Ishikawa (cell line): ENCODE results near the gene ASNSD1.

ENCODE experiments used
- CEBPB ChIP-seq: IDR thresholded peaks from 2 replicates; pipeline ENCODE4 v1.6.1; 2012
- CREB1 ChIP-seq: IDR thresholded peaks from 2 replicates; pipeline ENCODE4 v1.6.1; 2012; ENCODE audit warnings: low read depth
- EGR1 ChIP-seq: IDR thresholded peaks from 2 replicates; pipeline ENCODE4 v1.6.1; 2012
- EP300 ChIP-seq: IDR thresholded peaks from 2 replicates; pipeline ENCODE4 v1.6.1; 2012; ENCODE audit warnings: borderline replicate concordance
- FOXM1 ChIP-seq: IDR thresholded peaks from 2 replicates; pipeline ENCODE4 v1.6.1; 2012; ENCODE audit warnings: low read depth, borderline replicate concordance
- NFIC ChIP-seq: IDR thresholded peaks from 2 replicates; pipeline ENCODE4 v1.6.1; 2012
- RAD21 ChIP-seq: IDR thresholded peaks from 2 replicates; pipeline ENCODE4 v1.6.1; 2012; ENCODE audit warnings: low read depth
- TAF1 ChIP-seq: IDR thresholded peaks from 2 replicates; pipeline ENCODE4 v1.6.1; 2012; ENCODE audit warnings: low read depth, mild to moderate bottlenecking
- TCF12 ChIP-seq: IDR thresholded peaks from 2 replicates; pipeline ENCODE4 v1.6.1; 2012; ENCODE audit warnings: low read depth
- TEAD4 ChIP-seq: IDR thresholded peaks from 2 replicates; pipeline ENCODE4 v1.6.1; 2012
- YY1 ChIP-seq: IDR thresholded peaks from 2 replicates; pipeline ENCODE4 v1.6.1; 2012; ENCODE audit warnings: low read depth
- ZBTB7A ChIP-seq: IDR thresholded peaks from 2 replicates; pipeline ENCODE4 v1.6.1; 2012; ENCODE audit warnings: low read depth
- TF ChIP-seq, protein P1 (sequence below): IDR thresholded peaks from 2 replicates; pipeline ENCODE4 v1.6.1; 2012; ENCODE audit warnings: low read depth, mild to moderate bottlenecking
- TF ChIP-seq, protein P2 (sequence below): IDR thresholded peaks from 2 replicates; pipeline ENCODE4 v1.6.1; 2012
- TF ChIP-seq, protein P3 (sequence below): IDR thresholded peaks from 2 replicates; pipeline ENCODE4 v1.6.1; 2012

Gene ASNSD1

DNA sequence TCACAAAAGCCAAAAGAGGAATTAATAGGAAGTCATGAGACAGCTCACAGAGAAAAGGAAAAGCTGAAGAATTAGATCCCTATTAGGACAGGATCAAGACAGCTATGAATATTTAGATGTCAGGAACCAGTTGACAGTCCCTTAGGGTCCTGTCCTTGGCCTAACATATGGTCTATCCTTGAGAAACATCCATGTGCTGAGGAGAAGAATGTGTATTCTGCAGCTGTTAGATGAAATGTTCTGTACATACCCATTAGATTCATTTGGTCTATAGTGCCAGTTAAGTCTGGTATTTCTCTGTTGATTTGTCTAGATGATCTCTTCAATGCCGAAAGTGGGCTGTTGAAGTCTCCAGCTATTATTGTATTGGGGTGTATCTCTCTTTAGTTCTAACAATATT, 43.1 kb upstream of the ASNSD1 start:
- no peak for TF ChIP-seq EGR1
- TF ChIP-seq, protein P1, sequence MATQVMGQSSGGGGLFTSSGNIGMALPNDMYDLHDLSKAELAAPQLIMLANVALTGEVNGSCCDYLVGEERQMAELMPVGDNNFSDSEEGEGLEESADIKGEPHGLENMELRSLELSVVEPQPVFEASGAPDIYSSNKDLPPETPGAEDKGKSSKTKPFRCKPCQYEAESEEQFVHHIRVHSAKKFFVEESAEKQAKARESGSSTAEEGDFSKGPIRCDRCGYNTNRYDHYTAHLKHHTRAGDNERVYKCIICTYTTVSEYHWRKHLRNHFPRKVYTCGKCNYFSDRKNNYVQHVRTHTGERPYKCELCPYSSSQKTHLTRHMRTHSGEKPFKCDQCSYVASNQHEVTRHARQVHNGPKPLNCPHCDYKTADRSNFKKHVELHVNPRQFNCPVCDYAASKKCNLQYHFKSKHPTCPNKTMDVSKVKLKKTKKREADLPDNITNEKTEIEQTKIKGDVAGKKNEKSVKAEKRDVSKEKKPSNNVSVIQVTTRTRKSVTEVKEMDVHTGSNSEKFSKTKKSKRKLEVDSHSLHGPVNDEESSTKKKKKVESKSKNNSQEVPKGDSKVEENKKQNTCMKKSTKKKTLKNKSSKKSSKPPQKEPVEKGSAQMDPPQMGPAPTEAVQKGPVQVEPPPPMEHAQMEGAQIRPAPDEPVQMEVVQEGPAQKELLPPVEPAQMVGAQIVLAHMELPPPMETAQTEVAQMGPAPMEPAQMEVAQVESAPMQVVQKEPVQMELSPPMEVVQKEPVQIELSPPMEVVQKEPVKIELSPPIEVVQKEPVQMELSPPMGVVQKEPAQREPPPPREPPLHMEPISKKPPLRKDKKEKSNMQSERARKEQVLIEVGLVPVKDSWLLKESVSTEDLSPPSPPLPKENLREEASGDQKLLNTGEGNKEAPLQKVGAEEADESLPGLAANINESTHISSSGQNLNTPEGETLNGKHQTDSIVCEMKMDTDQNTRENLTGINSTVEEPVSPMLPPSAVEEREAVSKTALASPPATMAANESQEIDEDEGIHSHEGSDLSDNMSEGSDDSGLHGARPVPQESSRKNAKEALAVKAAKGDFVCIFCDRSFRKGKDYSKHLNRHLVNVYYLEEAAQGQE: no peak
- TF ChIP-seq NFIC: no peak
- TF ChIP-seq ZBTB7A: no peak
- no peak for TF ChIP-seq TCF12
- no peak for TF ChIP-seq FOXM1
- TF ChIP-seq RAD21: no peak
- TF ChIP-seq YY1: no peak
- no peak for TF ChIP-seq CREB1
- TF ChIP-seq, protein P2, sequence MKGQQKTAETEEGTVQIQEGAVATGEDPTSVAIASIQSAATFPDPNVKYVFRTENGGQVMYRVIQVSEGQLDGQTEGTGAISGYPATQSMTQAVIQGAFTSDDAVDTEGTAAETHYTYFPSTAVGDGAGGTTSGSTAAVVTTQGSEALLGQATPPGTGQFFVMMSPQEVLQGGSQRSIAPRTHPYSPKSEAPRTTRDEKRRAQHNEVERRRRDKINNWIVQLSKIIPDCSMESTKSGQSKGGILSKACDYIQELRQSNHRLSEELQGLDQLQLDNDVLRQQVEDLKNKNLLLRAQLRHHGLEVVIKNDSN: no peak
- TF ChIP-seq CEBPB: no peak
- TF ChIP-seq TEAD4: no peak
- TF ChIP-seq, protein P3, sequence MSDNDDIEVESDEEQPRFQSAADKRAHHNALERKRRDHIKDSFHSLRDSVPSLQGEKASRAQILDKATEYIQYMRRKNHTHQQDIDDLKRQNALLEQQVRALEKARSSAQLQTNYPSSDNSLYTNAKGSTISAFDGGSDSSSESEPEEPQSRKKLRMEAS: no peak
- no peak for TF ChIP-seq EP300
- no peak for TF ChIP-seq TAF1

DNA sequence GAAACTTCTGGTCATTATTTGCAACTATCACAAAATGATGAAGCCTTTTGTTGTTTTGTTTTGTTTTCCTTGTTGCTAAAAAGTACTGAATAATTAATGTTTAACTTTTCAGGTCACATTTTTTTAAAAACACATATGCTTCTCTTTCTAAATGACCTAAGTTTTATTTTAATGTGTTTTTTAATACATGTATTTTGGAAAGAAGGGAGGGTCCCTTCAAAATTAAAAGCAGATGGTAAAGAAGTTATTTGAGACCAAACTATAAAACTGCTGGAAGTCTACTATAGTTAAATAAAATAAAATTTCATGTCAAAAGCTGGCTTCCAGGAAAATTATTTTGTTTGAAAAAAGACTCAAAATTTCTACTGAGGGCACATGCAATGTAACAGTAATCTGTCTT, 39.5 kb upstream of the ASNSD1 start:
- TF ChIP-seq TCF12 (no peak), YY1 (no peak), RAD21 (no peak), TEAD4 (no peak), ZBTB7A (no peak), TAF1 (no peak)

DNA sequence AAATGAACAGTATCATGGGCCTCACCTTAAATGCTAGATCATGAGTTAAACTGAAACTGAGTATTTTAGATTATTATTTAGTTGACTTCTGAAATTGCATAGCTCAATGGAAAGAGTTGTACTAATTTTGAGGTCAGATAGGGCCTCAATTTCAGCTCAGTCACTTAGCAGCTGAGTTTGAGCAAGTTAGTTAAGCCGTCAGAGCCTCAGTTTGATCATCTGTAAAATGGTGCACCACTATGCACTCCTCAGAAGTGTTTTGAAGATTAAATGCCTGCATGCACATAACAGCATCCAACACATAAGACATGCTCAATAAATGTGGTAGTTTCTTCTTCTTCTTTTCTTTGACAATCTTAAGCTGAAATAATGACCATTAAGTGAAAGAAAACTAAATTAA, 38.2 kb upstream of the ASNSD1 start:
- no peak for TF ChIP-seq YY1
- no peak for TF ChIP-seq FOXM1
- TF ChIP-seq TCF12: no peak
- TF ChIP-seq, protein P2: no peak
- TF ChIP-seq EP300: no peak
- TF ChIP-seq RAD21: no peak
- TF ChIP-seq TEAD4: no peak

DNA sequence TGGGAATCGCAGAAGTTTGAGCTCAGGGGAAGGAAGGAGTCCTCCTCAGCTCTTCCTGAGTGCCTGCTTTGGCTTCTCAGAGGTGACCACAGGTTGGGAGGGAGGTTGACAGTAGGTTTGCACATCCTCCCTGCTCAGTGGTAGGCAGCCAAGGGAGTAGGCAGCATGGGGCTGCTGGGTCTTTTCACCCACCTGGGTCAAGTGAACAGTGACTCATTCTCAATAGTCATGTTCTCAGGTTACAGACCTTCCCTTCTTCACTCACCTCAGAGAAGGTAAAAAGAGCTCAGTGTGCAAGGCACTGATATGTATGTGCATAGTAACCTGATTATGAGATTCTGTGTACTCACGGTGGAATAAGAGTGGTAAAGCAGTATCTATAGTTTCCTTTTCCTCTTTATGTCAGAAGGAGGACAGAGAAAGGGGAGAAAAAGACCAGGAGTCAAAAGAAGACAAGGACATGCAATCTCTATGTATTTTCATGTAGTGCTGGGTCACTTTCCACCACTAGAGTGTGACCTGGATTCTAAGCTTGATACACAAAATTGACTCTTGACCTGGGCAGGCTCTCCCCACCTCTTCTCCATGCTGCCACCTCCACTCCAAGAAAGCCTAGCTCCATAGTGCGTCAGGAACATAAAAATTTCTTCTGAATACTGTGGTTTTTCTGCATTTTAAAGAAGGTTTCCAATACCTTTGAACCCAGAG, 36.5 kb upstream of the ASNSD1 start:
- TF ChIP-seq YY1: no peak
- TF ChIP-seq EGR1: no peak
- TF ChIP-seq, protein P2: no peak
- no peak for TF ChIP-seq NFIC
- TF ChIP-seq, protein P1: no peak
- no peak for TF ChIP-seq EP300
- TF ChIP-seq TEAD4: no peak
- TF ChIP-seq TAF1: no peak
- no peak for TF ChIP-seq TCF12
- TF ChIP-seq ZBTB7A: no peak
- TF ChIP-seq, protein P3: no peak
- TF ChIP-seq CEBPB: no peak
- TF ChIP-seq RAD21: no peak
- TF ChIP-seq CREB1: no peak
- no peak for TF ChIP-seq FOXM1

DNA sequence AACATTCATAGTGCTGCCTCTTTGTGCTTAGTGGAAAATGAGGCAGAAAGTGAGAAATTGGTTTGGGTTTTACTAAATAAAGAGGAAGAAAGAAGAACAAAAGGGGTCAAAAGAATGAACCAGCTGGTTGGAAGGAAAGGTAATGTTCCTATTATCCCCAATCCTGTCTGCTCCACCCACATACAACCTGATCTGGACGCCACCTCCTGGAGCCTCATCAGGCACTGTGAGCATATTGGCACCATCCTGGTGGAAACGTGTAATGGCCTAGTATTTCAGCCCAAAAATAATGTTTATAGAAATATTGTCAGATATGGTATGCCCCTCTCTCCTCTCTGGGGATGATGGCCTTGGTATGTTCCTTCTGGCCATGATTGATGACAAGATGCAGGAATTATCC, 35.6 kb upstream of the ASNSD1 start:
- TF ChIP-seq, protein P1: no peak
- no peak for TF ChIP-seq YY1
- no peak for TF ChIP-seq CEBPB
- TF ChIP-seq EP300: no peak
- TF ChIP-seq, protein P3: no peak
- TF ChIP-seq TCF12: no peak
- no peak for TF ChIP-seq TAF1
- TF ChIP-seq TEAD4: no peak
- TF ChIP-seq EGR1: no peak
- TF ChIP-seq ZBTB7A: no peak
